NCI-H2107 treated with DMSO at 0.1 percent for 48 hours (cell line): ENCODE results near the gene SEPTIN8.

ENCODE experiments used
- DNase-seq: peaks from one replicate; lab custom pipeline; 2025; ENCODE audit not compliant: unreplicated experiment; lab: John Stamatoyannopoulos, UW

SEPTIN8 gene

GRCh38 chr5:132708645-132709044 lies 68.4 kb downstream of the SEPTIN8 start:
- DNase-seq = no peak

- DNase-seq = no peak
These were observed 72.2 kb downstream of the SEPTIN8 start for GRCh38 chr5:132704875-132705274.
